Neural progenitor cell (in vitro differentiated cells): ENCODE data around the gene LRRC59.

Experiments used
- CTCF ChIP-seq: fragments of 200-600 bp; sonication (generic); IDR thresholded peaks from 2 replicates; pipeline ENCODE4 v1.5.1; 2017; ENCODE audit warnings: antibody characterized with exemption, mild to moderate bottlenecking
- EZH2 ChIP-seq: fragments of 200-600 bp; sonication (generic); IDR thresholded peaks from 2 replicates; pipeline ENCODE4 v1.6.1; 2017; ENCODE audit warnings: antibody characterized with exemption, mild to moderate bottlenecking, moderate library complexity
- EZH2phosphoT487 ChIP-seq: fragments of 200-600 bp; sonication (generic); IDR thresholded peaks from 2 replicates; pipeline ENCODE4 v1.6.1; 2017; ENCODE audit warnings: antibody characterized with exemption

- TF ChIP-seq EZH2 (no peak), CTCF (no peak), EZH2phosphoT487 (no peak)
Observed at GRCh38 chr17:50358177-50358576, 39.1 kb downstream of the LRRC59 start.
